Ishikawa (cell line): ENCODE results near the gene KCNQ4.

ENCODE experiments used
- CEBPB ChIP-seq: IDR thresholded peaks from 2 replicates; pipeline ENCODE4 v1.6.1; 2012
- CREB1 ChIP-seq: IDR thresholded peaks from 2 replicates; pipeline ENCODE4 v1.6.1; 2012; ENCODE audit warnings: low read depth
- EGR1 ChIP-seq: IDR thresholded peaks from 2 replicates; pipeline ENCODE4 v1.6.1; 2012
- EP300 ChIP-seq: IDR thresholded peaks from 2 replicates; pipeline ENCODE4 v1.6.1; 2012; ENCODE audit warnings: borderline replicate concordance
- FOXM1 ChIP-seq: IDR thresholded peaks from 2 replicates; pipeline ENCODE4 v1.6.1; 2012; ENCODE audit warnings: low read depth, borderline replicate concordance
- MAX ChIP-seq: IDR thresholded peaks from 2 replicates; pipeline ENCODE4 v1.6.1; 2012
- NFIC ChIP-seq: IDR thresholded peaks from 2 replicates; pipeline ENCODE4 v1.6.1; 2012
- RAD21 ChIP-seq: IDR thresholded peaks from 2 replicates; pipeline ENCODE4 v1.6.1; 2012; ENCODE audit warnings: low read depth
- REST ChIP-seq: IDR thresholded peaks from 2 replicates; pipeline ENCODE4 v1.6.1; 2012; ENCODE audit warnings: low read depth, mild to moderate bottlenecking
- TAF1 ChIP-seq: IDR thresholded peaks from 2 replicates; pipeline ENCODE4 v1.6.1; 2012; ENCODE audit warnings: low read depth, mild to moderate bottlenecking
- TCF12 ChIP-seq: IDR thresholded peaks from 2 replicates; pipeline ENCODE4 v1.6.1; 2012; ENCODE audit warnings: low read depth
- TEAD4 ChIP-seq: IDR thresholded peaks from 2 replicates; pipeline ENCODE4 v1.6.1; 2012
- YY1 ChIP-seq: IDR thresholded peaks from 2 replicates; pipeline ENCODE4 v1.6.1; 2012; ENCODE audit warnings: low read depth
- ZBTB7A ChIP-seq: IDR thresholded peaks from 2 replicates; pipeline ENCODE4 v1.6.1; 2012; ENCODE audit warnings: low read depth
- TF ChIP-seq, protein P1 (sequence below): IDR thresholded peaks from 2 replicates; pipeline ENCODE4 v1.6.1; 2012

KCNQ4 gene

GRCh38 chr1:40841602-40842001 is 58.0 kb downstream of the KCNQ4 start:
- TF ChIP-seq CEBPB (no peak), TCF12 (no peak)

DNA sequence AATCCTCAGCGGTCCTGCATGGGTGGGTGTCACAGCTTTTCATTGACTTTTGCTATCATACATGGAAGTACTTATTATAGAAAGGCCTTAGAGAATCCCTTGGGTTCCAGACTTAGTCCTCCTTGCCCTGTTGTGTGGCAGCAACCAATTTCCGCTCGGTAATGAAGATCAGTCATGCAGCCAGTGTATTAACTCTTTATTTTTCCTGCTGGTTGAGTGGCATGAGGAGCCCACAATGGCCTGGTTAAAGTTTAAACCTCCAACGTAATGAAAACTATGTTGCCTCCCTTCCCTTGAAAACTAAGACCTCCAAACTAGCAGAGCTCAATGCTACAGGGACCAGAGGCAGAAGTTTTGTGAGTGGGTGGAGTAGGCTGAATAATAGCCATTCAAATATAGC is 58.6 kb downstream of the KCNQ4 start:
- no peak for TF ChIP-seq TCF12
- no peak for TF ChIP-seq REST
- TF ChIP-seq EP300 = no peak

GRCh38 chr1:40842691-40843090 is 59.1 kb downstream of the KCNQ4 start:
- TF ChIP-seq ZBTB7A (no peak), CEBPB (no peak), EGR1 (no peak), FOXM1 (no peak), RAD21 (no peak), REST (no peak), MAX (no peak), CREB1 (no peak), TCF12 (no peak), TEAD4 (no peak), NFIC (no peak), EP300 (no peak), TAF1 (no peak), YY1 (no peak)
- TF ChIP-seq, protein P1, sequence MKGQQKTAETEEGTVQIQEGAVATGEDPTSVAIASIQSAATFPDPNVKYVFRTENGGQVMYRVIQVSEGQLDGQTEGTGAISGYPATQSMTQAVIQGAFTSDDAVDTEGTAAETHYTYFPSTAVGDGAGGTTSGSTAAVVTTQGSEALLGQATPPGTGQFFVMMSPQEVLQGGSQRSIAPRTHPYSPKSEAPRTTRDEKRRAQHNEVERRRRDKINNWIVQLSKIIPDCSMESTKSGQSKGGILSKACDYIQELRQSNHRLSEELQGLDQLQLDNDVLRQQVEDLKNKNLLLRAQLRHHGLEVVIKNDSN = no peak

DNA sequence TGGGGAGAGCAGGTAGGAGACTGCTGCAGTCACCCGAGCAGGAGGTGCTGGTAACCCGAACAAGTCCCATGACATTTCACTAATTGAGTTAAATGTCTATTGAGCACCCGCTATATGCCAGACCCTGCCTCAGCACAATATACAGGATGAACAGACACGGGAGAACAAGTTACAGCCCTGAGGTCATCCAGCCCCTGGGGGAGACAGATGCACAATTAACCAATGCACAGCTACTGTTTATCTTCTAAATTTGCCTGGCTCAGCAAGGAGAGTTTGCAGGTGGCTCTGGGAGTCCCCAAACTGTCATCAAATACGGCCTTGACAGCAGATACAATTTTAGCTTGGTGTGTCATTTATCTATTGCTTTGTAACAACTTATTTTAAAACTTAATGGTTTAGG is 60.5 kb downstream of the KCNQ4 start:
- TF ChIP-seq CEBPB = no peak
- no peak for TF ChIP-seq NFIC

DNA sequence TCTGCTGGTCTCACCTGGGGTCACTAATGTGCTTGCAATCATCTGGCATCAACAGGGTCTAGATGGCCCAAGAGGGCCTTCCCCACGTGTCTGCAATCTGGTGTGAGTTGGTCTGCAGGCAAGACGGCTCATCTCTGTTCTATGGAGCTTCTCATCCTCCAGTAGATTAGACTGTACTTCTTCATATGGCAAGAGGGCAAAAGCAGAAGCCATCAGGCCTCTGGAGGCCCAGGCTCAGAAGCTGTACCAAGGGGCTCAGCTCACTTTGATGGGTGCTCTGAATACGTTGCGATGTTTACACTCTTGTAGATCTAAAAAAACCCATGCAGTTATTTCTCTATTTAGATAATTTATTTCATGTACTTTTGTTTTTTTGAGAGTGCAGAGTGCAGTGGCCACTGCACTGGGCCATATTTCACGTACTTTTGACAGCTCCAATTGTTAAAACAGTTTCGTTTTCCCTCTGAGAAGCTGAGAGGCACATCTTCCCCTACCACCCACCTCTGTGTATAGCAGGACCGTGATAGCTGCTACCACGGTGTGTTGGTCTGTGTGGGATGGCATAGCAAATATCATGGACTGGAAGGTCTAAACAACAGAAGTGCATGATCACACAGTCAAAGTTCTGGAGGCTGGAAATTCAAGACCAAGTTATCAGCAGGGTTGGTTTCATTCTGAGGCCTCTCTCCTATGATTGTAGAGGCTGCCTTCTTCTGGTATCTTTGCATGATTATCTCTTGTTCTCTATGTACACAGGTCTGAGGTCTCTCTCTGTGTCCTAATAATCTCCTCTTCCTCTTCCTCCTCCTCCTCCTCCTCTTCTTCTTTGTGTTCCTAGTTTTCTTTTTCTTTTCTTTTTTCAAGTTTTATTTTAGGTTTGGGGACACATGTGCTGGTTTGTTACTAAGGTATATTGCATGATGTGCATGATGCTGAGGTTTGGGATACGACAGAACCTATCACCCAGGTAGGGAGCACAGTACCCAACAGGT is 61.6 kb downstream of the KCNQ4 start:
- no peak for TF ChIP-seq CEBPB
- no peak for TF ChIP-seq RAD21
- no peak for TF ChIP-seq FOXM1
- no peak for TF ChIP-seq REST
- TF ChIP-seq TAF1 = no peak
- no peak for TF ChIP-seq YY1
- TF ChIP-seq TCF12 = no peak
- no peak for TF ChIP-seq NFIC
- no peak for TF ChIP-seq TEAD4
- TF ChIP-seq, protein P1 = no peak
- TF ChIP-seq CREB1 = no peak
- no peak for TF ChIP-seq EGR1
- no peak for TF ChIP-seq ZBTB7A
- no peak for TF ChIP-seq EP300
- no peak for TF ChIP-seq MAX
